ENCODE results near the gene PIK3AP1.
"Not testable (repeated sequence)": the region's sequence is repeated elsewhere in the genome, so short reads cannot be mapped to it uniquely, and the experiment has no call there.

PIK3AP1 gene, protein sequence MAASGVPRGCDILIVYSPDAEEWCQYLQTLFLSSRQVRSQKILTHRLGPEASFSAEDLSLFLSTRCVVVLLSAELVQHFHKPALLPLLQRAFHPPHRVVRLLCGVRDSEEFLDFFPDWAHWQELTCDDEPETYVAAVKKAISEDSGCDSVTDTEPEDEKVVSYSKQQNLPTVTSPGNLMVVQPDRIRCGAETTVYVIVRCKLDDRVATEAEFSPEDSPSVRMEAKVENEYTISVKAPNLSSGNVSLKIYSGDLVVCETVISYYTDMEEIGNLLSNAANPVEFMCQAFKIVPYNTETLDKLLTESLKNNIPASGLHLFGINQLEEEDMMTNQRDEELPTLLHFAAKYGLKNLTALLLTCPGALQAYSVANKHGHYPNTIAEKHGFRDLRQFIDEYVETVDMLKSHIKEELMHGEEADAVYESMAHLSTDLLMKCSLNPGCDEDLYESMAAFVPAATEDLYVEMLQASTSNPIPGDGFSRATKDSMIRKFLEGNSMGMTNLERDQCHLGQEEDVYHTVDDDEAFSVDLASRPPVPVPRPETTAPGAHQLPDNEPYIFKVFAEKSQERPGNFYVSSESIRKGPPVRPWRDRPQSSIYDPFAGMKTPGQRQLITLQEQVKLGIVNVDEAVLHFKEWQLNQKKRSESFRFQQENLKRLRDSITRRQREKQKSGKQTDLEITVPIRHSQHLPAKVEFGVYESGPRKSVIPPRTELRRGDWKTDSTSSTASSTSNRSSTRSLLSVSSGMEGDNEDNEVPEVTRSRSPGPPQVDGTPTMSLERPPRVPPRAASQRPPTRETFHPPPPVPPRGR

DNA sequence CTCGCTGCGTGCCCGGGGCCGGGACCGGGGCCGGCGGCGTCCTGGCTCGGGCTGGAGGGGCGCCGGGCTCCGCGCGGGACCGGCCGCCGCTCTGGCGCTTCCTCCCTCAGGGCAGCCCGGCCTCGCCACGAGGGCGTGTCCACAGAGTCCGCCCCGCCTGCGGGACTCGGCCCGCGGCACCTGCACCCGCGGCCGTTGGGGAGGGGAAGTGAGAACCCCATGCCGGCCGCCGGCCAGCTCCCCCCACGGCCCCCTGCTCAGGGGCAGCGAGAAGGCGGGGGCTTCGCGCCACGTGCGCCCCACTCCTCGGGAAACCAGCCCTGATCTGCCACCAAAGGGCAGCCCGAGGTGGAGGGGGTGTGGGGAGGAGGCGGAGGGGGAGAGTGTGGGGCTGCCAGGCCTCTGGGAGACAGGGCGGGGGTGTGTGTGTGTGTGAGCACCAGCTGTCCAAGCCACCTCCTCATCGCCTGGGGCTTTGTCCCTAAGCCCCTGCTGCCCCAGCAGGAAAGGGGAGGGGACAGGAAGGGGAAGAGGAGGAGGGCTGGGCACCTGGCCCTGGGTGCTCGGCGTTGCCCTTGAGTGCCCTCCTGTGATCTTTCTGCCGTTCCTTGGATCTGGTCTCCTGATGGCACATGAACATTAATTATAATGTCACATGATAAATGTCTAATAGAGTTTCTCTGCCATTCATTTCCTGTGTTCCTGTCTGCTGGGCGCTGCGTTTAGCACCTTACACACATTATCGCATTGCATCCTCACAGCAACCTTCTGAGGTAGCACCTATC, at the start of gene PIK3AP1:
Gene PIK3AP1 (minus strand): TSS at position 93 of the 785 bp plus-strand sequence. CDS start 120 bp downstream, outside the sequence.
- DNase-seq (ENCODE audit: low read depth in 3 of 3, low spot score in 1 of 3) = peak in 1 of 3 donors; percentile 16

- DNase-seq (ENCODE audit: low read depth in 3 of 3, low spot score in 1 of 3) = no peak
Observed at GRCh38 chr10:96768136-96768535, 47.8 kb upstream of the PIK3AP1 start.

DNA sequence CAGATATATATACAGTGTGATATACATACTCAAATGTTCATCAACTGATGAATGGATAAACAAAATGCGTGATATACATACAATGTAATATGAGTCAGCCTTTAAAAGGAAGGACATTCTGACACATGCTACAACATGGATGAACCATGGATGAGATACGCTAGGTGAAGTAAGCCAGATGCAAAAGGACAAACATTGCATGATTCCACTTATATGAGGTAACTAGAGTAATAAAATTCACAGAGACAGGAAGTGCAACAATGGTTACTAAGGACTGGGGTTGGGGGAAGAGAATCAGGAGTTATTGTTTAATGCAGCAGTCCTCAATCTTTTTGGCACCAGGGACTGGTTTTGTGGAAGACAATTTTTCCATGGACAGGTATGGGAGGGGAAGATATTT, 47.3 kb upstream of the PIK3AP1 start:
- no peak for DNase-seq (ENCODE audit: low read depth in 3 of 3, low spot score in 1 of 3)

GRCh38 chr10:96765406-96766240, 45.3 kb upstream of the PIK3AP1 start:
- peak; percentile 37 to 60 (median 41) for DNase-seq (ENCODE audit: low read depth in 3 of 3, low spot score in 1 of 3)

- DNase-seq (ENCODE audit: low read depth in 3 of 3, low spot score in 1 of 3) = no peak
Observed at GRCh38 chr10:96764425-96765060, 44.2 kb upstream of the PIK3AP1 start.

DNA sequence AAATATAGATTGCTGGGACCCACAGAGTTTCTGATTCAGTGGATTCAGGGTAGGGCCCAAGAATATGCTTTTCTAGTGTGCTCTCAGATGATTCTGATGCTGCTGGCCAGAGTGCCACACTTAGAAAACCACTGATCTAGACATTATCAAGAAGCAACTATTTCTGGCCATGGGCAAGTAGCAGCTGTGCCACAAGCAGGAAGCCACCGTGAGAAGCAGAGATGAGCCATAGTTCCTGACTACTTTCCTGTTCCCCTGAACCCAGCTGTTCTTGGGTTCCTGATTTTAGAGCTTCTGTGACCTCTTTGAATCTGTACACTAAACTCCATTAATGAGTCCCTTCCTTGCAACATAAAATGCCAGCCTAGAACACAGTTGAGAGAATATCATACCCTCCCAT, 38.1 kb upstream of the PIK3AP1 start:
- DNase-seq (ENCODE audit: low read depth in 3 of 3, low spot score in 1 of 3) = no peak

- no peak for DNase-seq (ENCODE audit: low read depth in 3 of 3, low spot score in 1 of 3)
Observed at GRCh38 chr10:96756111-96756903, 36.0 kb upstream of the PIK3AP1 start.

GRCh38 chr10:96753956-96754355, 33.6 kb upstream of the PIK3AP1 start:
- DNase-seq (ENCODE audit: low read depth in 3 of 3, low spot score in 1 of 3) = no peak

- no peak for DNase-seq (ENCODE audit: low read depth in 3 of 3, low spot score in 1 of 3)
Observed at GRCh38 chr10:96752375-96752774, 32.1 kb upstream of the PIK3AP1 start.

GRCh38 chr10:96750316-96750715, 30.0 kb upstream of the PIK3AP1 start:
- not testable (repeated sequence) for DNase-seq (ENCODE audit: low read depth in 3 of 3, low spot score in 1 of 3)

DNA sequence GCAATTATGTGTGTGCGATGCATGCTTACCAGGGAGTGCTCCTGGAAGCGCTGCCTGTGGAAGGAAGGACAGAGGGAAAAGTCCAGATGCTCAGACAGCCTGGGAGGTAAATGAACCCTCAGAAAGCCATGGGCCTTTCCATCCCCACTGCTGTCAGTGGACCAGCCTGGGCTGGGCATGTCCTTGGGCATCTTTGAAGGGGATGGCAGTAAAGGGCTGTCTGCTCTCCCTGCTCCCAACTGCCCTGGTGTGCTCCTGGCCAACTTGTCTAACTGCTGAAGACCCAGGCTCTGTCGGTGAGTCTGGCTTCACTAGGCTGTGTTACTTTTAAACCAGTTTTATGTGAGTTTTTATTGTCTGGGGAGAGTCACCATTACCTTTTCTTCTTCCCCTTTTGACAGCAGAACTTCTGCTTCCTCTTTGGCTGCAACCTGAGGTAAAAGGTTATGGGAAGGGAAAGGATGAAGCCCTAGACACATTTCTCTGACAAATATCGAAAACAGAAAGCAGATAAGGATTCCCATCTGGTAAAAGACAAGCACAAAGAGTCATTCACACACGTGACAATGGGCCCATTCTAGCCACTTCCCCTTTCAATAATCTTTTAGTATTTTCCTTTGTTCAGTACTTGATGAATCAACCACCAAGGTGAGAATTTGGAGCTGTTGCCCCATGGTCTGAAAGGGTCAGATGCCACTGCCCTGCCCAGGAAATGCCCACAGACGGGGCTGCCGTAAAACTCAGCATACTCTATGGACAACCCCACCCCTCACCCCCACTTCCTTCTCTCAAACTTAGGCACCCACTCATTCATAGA, 27.6 kb upstream of the PIK3AP1 start:
- no peak for DNase-seq (ENCODE audit: low read depth in 3 of 3, low spot score in 1 of 3)

DNA sequence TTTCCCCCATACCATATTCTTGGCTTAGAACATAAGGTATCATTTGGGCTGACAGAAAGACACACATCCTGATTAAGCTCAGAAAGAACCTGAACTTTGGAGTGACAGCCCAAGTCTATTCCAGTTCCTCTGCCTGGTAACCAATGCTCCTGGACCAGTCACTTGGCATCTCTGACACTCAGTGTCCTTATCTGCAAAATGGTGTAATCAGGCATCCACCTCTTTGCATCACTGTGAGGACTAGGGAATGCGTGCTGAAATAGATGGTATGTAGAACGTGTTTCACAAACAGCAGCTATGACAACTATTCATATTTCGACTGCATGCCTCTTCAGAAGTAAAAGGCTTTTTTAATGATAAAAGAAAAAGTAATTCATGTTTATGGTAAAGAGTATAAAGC, 26.2 kb upstream of the PIK3AP1 start:
- DNase-seq (ENCODE audit: low read depth in 3 of 3, low spot score in 1 of 3) = no peak

DNA sequence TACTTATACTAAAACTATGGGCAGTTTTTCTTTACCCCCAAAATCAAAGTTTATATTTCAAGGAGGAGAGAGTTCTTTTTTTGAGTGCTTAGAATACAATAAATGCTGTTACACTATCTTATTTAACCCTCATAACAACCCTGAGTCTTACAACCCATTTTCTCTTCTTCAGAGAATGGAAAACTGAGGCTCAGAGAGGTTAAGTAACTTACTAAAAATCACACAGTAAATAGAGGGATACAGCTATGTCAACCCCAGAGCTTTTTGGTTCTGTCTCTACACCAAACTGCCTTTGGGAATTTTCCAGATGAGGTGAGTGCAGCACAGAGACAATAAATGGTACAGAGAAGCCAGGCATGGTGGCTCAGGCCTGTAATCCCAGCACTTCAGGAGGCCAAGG, 25.6 kb upstream of the PIK3AP1 start:
- no peak for DNase-seq (ENCODE audit: low read depth in 3 of 3, low spot score in 1 of 3)

DNA sequence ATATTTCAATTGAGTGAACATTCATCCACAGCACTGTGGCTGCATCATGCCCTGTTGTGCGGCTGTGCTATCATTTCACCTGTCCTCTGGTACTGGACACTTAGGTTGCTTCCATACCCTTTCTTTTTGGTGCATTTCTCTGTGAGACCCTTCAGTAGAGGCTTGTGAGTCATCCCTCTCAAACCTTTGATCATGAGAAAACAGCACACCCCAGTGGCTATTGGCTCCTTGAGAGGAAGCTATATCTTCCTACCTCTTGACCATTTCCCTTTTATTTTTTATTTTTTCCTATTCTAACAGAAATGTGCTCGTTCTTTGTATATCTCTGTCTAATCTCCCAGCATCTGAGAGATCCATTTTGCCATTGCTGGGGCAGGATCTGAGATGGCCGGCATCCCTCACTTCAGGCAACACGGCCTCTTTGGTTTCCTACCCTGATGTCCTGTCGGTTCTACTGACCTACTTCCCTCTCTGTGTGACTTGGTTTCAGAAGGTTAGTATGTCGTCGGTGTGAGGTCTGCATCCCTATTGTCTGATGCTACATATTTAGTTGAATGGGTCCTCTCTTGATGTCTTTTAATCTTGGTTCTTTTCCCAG, 23.8 kb upstream of the PIK3AP1 start:
- no peak for DNase-seq (ENCODE audit: low read depth in 3 of 3, low spot score in 1 of 3)

DNA sequence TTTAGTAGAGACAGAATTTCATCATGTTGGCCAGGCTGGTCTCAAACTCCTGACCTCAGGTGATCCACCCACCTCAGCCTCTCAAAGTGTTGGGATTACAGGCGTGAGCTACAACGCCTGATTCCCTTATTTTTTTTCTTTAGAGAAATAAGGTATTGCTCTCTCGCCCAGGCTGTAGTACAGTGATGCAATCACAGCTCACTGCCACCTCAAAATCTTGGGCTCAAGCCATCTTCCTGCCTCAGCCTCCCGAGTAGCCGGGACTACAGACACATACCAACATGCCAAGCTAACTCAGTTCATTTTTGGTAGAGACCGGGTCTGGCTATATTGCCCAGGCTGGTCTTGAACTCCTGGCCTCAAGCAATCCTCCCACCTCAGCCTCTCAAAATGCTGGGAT, 21.2 kb upstream of the PIK3AP1 start:
- not testable (repeated sequence) for DNase-seq (ENCODE audit: low read depth in 3 of 3, low spot score in 1 of 3)

DNA sequence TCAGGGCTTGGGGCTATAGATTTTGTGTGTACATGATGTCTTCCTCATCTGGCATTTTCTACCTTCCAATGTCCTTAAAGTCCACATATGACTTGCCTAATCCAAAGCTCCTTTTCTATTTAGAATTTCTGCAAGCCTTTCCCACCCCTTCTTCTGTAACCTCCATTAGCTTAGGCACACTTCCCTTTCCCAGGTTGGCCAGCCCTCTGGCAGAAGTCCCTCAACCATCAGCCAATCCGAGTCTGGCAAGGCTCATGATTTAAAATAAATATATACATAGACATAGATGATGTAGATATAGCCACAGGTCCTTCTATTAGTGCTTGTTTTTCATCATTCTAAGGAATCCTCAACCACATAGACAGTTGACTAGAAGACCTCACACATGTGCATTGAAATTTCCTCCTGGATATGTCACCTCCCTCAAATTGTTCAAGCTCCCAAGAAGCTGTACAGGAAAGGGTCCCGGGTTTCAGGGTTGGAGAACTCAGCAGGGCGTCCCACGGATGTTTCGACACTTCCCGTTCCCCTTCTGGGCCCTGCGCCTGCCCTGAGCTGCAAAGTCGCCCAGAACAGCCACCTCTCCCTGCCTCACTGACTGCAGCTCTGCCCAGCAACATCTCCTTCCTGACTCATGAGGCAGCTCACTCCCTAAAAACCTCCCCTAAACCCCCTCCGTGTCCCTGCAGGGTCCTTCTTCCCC, 20.4 kb upstream of the PIK3AP1 start:
- DNase-seq (ENCODE audit: low read depth in 3 of 3, low spot score in 1 of 3) = no peak

DNA sequence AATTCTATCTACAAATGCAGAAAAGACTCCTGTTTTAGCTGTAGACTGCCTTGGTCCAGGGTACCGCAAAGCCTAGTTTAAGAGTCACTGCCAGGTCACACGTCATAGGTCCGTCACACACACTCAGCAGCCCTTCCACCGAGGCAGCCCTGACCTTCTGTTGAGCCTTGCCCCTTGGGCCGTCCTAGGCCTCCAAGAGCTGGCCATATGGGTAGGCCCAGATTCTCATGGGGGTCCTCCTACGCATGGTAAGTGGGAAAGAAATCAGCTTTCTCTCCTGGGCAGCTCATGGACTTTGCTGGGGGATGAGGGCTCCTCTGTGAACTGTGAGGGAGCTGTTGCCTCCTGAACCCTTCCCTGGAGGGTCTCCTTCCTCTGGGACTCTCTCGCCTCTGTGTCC, 19.8 kb upstream of the PIK3AP1 start:
- DNase-seq (ENCODE audit: low read depth in 3 of 3, low spot score in 1 of 3) = no peak
